GM19193 (cell line): ENCODE data around the gene HERC3.

Experiments used
- POLR2A ChIP-seq: IDR thresholded peaks from 4 replicates; pipeline ENCODE4 v1.6.1; 2011; ENCODE audit not compliant: insufficient read depth, insufficient read length; ENCODE audit errors: extremely low read depth

The HERC3 gene

DNA sequence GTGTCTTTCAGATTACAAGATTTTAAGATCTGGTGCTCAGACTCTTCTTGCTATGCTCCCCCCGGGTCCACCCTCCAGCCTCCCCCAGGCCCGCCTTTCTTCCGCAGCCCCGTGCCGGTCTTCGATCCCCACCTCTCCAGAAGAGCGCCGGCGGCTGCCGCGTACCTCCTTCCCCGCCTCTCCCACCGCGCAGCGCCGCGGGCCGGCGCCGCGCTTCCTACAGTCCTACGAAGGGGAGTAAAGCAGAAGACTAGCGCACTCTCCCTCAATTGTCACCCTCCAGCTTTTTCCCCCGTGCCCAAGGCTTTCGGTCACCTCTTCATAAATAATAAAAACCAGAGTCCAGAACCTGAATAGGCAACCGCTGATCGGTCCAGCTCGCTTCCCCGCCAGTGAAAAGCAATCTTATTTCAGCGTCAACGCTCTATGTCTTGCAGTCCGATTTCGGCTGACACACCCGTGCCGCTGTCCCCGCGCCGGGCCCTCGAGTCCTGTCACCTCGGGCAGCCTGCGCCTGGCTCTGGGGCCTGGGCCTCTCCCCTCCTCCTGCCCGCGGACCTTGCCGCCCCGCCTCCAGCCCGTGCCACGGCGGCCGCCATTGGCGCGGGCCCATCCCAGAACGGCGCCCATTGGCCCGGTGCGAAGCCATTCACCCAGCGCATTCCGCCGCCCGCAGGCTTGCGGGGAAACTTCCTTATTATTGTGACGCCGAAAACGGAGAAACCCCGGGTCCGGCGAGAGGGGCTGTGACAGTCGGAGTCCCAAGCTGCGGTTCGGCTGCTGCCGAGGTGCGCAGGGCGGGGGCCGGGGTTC is at the start of gene HERC3:
HERC3 (plus strand) TSS at position 694 of the 813 bp plus-strand sequence. CDS start 13,344 bp downstream, outside the sequence.
- no peak for TF ChIP-seq POLR2A

DNA sequence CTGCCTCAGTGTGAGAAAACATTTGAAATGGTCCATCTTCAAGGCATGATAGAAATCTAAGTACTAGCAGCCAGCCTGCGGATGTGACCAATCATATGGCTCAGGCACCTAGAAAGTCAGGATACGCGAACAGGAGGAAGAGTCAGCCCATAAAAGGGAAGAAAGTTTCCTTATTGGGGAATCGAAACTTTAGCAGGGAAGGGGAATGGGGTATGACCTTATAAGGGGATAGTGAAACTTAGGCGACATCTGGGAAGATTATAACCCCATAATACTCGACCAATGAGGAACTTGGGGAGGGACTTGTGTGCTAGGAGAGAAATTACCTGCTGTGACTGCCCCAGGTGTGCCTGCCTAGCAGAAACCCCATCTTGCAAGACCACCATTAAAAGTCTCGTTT is 42.5 kb upstream of the HERC3 start:
- no peak for TF ChIP-seq POLR2A

DNA sequence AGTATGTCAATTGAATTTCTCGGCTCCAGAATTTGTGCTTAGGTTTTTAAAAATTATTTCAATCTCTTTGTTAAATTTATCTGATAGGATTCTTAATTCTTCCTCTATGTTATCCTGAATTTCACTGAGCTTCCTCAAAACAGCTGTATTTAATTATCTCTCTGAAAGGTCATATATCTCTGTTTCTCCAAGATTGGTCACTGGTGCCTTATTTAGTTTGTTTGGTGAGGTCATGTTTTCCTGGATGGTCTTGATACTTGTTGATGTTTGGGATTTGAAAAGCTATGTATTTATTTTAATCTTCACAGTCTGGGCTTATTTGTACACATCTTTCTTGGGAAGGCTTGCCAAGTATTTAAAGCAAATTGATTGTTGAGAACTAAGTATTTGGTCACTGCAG is 24.7 kb upstream of the HERC3 start:
- no peak for TF ChIP-seq POLR2A

DNA sequence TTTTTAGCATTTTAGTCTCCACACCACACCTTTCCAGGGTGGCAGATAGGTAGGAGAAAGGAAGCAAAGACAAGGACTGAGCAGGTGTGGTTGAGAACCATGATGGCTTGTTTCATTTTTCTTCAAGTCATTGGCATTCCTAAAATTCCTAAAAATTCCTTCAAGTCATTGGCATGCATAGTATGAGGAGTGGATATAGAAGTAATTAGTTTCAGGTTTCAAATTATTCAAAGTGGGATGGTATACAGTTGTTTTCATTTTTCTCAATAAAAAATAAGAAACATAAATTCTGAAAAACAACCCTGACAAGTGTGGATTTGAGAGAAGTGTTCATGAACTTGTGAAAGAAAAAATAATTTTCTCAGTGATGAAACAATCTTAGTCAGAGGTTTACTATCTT is 22.3 kb upstream of the HERC3 start:
- TF ChIP-seq POLR2A = no peak

DNA sequence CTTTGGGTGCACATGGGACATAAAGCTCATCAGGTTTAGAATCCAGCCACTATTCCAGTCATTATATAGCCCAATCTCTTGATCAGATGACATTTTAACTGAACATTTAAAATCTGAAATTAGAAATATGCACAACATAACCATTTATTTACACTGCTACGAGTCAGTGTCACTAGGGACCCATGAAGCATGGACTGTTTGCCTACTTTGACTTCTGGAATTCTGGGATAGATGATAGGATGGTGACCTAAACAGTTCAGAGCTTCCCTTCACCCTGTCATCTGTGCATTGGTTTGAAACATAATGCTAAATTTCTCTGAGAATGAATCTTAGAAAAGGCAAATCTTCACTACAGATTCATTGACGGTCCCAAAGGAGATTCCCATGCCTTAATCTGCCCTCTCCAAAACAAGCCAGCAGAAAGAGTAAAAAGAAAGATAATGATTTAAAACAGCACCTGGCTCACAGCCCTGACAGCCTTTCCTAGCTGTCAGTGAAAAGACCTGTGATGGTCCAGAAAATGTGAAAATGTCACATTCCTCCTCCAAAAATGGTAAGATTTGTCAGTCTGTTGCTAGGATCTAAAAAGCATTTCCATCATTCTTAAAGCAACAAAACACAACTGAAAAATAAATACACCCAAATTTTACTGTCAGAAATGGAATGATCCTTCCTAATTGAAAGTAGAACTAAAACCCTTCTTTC is 18.9 kb upstream of the HERC3 start:
- TF ChIP-seq POLR2A = no peak

DNA sequence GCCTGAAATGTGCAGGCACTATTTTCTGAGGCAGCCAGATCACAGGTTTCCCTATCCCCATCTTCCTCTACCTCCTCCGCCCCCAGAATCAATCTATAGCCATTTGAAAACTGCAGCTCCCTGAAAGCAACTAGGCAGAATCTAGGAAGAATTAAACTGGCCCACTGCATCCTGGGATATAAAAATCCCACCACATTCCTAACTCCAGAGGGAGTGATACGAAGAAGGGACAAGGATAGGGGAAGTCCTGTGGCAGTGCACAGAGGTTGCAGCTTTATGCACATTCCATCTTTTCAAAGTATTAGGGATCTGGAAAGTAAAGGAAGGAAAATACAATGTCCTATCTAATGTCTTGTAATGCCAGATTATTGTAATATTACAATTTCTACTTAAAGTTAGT is 18.3 kb upstream of the HERC3 start:
- no peak for TF ChIP-seq POLR2A

DNA sequence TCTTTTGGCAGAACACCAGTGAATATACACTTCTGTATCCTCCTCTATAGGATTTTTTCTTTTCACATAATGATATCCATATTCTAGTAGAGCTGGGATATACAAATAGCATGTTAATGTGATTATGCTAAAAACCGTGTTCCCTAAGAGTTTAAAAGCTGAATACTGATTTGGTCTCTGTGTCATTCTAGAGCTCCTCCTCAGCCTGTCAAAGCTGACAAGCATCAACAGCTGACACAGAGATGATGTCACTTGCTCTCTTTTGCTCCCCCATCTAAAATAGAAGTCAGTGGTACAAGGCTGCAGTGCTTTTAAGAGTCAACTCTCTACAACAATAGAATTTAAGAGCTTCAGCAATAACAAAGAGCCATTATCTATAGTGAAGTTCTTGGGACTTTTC is 17.1 kb upstream of the HERC3 start:
- no peak for TF ChIP-seq POLR2A

DNA sequence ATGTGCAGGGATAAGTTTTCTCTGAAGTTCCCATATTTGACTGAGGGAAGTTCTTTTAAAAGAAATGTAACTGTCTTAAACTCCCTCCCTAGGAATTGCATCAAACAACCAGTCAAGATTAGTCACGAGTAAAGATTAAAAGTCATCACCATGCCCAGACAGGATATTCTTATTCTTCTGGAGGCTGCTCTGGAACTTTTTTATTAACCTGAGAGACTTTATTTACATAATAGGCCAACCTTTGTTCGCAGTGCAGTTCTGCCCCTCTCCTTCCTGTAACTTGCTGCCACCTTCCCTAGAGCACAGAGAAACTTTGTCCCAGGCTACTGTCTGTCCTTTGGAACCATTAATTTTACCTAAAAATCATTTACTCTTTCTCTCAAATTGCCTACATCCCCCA is 9.8 kb upstream of the HERC3 start:
- TF ChIP-seq POLR2A = no peak

DNA sequence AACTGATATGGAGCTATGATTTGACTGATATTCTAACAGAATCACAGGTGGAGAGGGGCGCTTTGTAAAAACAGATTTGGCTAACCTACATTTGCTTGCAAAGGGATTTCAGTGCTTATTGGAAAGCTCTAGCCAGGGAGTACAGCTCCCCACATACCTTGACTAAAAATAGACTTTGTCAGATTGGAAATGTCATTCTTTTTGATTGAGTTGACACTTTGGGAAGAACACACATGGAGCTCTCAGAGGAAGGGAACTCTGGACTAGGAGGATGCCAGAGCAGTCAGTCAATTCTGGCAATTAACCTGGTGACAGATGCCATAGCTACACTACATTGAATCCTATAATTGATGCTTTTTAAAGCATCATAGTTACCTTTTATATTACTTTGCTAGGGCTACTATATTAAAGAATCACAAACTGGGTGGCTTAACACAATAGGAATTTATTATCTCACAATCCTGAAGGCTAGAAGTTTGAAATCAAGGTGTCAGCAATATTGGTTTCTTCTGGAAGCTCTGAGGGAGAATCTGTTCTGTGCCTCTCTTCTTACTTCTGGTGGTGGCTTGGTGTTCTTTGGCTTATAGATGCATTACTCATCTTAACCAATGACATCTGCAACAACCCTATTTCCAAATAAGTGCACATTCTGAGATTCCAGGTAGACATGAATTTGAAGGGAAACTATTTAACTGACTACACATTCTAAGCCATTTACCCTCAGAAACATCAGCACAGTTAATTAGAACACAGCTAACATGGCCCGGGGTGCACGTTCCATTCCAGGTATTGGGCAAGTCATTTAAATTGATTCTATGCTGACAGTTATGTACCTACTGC is 8.4 kb upstream of the HERC3 start:
- no peak for TF ChIP-seq POLR2A

DNA sequence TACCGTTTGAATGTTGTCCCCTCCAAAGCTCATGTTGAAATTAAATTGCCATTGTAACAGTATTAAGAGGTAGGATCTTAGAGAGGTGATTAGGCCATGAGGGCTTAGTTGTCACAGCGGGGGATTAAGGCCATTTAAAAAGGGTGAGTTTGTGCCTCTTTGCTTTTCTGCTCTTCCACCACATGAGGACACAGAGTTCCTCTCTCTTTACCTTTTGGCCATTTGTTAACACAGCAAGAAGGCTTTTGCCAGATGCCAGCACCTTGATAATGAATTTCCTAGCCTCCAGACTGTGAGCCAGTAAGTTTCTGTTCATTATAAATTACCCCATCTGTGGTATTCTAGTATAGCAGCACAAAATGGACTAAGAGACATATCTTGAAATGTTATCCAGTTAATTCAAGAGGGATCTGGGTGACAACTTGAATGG is 7.8 kb upstream of the HERC3 start:
- no peak for TF ChIP-seq POLR2A

DNA sequence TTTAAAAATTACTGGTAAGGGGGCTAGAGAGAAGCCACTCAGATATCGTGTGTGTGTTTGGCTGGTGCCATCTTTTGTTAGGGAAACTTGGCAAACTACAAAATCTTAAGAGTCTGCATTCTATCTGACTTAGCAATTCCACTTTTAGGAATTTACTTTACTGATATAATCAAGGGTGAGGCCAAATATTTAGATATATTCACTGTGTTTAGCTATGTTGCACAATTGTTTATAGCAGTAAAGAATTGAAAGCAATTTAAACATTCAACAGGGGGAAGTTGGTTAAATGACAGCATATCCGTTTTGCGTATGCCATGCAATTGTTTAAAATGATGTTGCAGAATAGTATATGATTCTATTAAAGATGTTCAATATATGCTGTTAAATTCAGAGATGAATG is 6.4 kb upstream of the HERC3 start:
- TF ChIP-seq POLR2A = no peak

DNA sequence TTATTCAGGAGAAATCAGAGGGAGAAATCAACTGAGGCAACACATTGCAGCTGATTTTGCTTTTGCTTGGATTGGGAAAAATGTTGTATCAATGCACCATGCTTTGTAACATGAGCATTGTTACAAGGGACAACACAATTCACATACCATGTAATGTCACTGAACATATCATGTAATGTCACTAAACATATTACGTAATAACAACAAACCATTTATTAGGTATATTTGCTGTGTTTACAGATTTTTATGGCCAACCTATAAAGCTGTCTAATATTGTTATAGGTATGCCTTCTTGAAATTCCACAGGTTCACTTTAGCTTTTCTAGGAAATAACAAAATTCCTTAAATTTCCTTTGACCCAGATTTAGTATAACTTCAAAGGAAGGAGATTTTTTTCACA is 5.0 kb upstream of the HERC3 start:
- no peak for TF ChIP-seq POLR2A

DNA sequence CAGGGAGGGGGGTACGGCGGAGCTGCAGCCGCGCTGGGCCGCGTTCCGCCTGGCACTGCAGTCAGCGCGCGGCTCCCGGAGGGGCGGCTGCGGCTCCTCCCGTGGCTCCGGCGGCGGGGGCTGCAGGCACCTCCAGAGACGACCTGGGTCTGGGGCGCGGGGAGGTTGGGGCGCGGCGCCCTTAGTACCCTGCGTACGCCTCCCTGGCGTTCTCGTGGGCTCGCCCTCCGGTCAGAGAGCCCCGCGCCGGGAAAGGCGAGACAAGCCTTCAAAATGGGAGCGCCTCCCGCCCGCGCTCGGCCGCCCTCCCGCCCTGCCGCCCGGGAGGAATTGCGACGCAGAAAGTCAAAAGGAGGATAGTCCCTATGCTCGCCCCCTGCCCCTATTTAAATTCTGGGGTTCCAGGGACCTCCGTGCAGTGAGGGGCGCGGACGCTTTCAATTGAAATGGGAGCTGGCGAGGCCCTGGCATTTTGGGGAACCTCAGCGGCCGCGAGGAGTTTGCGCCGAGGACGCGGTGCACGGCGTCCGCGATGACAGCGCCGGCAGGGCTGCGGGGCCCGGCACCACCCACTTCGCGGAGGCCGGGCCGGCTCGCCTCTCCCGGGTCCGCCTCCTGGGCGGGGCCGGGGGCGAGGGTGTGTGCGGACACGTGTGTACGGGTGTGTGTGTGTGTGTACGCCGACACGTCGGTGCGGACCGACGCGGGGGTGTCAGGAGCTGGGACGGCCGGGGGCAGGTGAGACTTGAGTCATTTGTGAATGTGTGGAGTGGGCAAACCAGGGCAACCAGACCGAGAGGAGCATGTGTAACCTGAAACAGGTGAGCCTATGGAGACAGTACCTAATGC is 544 bp downstream of the HERC3 start:
- peak; percentile 28 for TF ChIP-seq POLR2A

DNA sequence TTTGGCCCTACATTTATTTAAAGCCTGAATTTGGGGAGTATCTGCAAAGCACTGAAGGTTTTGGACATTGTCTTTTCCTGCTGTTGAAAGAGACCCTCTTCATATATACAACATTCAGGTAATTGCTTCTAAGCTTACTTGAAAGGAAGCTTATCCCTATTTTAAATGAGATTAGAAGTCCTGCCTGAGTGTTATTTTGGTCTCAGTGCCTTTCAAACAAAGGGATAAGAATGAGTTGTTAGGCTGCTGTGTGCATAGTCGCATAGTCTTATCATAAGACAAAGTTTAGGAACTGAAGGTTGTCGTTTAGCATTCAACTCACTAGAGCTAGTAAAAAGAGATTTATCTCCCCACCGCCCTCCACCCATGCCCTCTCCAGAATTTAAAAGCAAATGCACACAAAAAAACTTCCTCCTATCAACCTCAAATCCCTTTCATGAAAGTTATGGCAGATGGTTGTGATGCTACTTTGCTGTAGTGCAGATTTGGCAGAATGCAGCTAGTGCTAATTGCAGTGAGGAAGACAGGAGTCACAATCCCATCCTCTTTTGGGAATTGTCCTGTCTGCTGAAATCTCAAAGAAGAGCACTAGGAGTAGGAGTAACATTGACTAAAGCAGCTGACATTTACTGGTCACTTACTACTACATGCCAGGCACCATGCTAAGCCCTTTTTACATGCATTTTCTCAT is 5.8 kb downstream of the HERC3 start:
- no peak for TF ChIP-seq POLR2A
